Tibial nerve (tissue), 4 donors: ENCODE results near the gene AKAP11.

Source experiments
- EP300 ChIP-seq, 2 donors: sonication (generic); formaldehyde crosslinking; IDR thresholded peaks; one replicate each; pipeline ENCODE4 v1.6.1; 2017; ENCODE audit warnings: antibody characterized with exemption in 2 of 2, mild to moderate bottlenecking in 1 of 2
- POLR2A ChIP-seq, 2 donors: fragments of 450-650 bp; IDR thresholded peaks; one replicate each; pipeline ENCODE4 v1.6.1; 2017; ENCODE audit warnings: antibody characterized with exemption in 2 of 2, mild to moderate bottlenecking in 2 of 2, moderate library complexity in 2 of 2
- TF ChIP-seq, protein P1 (sequence below), 5 experiments: fragments of 200-600 bp in 3 of 5; fragments of 450-650 bp in 2 of 5; sonication (generic) in 3 of 5; IDR thresholded peaks; one replicate each; pipeline ENCODE4 v1.5.1; 2016 to 2019; ENCODE audit warnings: antibody characterized with exemption in 5 of 5, mild to moderate bottlenecking in 3 of 5, moderate library complexity in 2 of 5

DNA sequence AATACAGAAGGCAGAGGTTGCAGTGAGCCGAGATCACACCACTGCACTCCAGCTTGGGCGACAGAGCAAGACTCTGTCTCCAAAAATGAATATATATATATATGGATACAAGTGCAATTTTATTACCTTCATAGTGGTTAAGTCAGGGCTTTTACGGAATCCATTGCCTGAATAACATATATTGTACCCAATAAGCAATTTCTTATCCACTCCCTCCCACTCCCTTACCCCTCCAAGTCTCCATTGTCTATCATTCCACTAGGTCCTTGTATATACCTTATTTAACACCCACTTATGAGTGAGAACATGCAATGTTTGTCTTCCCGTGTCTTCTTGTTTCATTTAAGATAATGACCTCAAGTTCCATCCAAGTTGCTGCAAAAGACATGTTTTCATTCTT lies 48.3 kb upstream of the AKAP11 start:
- TF ChIP-seq, protein P1, sequence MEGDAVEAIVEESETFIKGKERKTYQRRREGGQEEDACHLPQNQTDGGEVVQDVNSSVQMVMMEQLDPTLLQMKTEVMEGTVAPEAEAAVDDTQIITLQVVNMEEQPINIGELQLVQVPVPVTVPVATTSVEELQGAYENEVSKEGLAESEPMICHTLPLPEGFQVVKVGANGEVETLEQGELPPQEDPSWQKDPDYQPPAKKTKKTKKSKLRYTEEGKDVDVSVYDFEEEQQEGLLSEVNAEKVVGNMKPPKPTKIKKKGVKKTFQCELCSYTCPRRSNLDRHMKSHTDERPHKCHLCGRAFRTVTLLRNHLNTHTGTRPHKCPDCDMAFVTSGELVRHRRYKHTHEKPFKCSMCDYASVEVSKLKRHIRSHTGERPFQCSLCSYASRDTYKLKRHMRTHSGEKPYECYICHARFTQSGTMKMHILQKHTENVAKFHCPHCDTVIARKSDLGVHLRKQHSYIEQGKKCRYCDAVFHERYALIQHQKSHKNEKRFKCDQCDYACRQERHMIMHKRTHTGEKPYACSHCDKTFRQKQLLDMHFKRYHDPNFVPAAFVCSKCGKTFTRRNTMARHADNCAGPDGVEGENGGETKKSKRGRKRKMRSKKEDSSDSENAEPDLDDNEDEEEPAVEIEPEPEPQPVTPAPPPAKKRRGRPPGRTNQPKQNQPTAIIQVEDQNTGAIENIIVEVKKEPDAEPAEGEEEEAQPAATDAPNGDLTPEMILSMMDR (IDR thresholded peaks at IDR 0.05), result no peak
- no peak for TF ChIP-seq EP300 (IDR thresholded peaks at IDR 0.05)
- TF ChIP-seq POLR2A (IDR thresholded peaks at IDR 0.05), result no peak
